ENCODE results near the gene FAM234B. TPM values are rescaled to one million over a fixed set of nuclear protein-coding genes. Genes with fewer than 3 reads are reported as not detected.

The FAM234B gene, protein sequence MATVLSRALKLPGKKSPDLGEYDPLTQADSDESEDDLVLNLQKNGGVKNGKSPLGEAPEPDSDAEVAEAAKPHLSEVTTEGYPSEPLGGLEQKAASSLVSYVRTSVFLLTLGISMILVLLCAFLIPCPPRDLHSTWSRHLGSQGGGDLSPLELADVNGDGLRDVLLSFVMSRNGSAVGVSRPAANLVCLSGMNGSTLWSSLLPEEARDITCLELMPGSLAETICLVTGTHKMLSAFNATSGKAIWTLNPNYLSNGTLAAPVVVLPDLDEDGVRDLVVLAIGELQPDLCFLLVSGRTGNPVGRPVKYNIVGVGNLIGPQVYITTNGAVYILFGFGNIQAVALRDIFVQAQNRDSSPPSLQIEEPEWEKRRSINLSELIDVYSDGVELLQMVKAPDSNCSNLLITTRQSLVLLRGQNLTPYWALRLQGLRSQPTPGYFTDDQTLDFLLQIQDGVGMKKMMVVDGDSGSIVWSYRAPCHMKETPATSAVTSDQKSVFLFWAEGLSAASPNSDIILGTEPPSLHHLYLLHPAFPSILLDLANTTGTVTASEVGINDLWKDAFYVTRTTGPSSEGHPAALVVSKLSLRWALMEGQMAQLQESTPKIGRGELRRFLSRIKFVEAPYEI
- total RNA-seq = 7.7 and 9.5 TPM in 2 replicates

DNA sequence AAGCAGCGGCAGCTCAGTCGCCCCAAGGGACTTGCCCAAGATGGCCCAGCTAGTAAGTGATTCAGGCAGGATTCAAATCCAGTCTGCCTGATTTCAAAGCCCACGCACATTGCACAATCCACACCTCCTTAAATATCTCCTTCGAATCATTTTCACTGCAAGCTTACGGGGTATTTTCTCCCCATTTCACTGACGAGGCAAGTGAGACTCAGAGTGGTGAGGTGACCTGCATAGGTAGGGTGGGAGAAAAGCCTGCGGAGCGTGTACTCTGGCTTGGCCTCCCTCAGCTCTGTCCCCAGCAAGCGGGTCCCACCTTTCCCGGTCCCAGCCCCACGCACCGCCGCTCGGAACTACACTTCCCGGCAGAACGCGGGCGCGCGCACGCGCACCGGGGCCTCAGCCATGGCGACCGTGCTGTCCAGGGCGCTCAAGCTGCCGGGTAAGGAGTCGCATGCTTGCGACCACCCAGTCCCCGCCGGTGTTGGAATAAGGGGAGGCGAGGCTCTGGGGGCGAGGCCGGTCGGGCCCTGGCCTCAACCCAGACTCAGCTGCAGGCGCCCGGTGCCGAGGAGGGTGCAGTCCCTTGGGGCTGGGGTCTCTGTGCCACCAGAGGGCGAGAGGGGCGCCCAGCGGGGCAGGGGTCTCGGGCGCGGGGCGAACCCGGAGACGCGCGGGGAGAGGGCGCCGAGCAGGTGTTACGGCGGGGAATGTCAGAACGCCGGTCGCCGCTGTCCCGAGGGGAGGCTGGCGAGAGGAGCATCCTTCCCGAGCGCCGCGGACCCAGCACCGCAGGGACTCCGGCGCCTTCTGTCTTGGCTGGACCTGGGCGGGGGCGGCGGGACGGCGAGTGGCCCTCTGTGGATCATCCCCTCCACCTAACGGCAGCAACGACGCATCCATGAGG is at the start of gene FAM234B:
TSS of gene FAM234B (plus strand) at position 380 of the 904 bp plus-strand sequence. CDS start at position 403, 23 bp downstream.

DNA sequence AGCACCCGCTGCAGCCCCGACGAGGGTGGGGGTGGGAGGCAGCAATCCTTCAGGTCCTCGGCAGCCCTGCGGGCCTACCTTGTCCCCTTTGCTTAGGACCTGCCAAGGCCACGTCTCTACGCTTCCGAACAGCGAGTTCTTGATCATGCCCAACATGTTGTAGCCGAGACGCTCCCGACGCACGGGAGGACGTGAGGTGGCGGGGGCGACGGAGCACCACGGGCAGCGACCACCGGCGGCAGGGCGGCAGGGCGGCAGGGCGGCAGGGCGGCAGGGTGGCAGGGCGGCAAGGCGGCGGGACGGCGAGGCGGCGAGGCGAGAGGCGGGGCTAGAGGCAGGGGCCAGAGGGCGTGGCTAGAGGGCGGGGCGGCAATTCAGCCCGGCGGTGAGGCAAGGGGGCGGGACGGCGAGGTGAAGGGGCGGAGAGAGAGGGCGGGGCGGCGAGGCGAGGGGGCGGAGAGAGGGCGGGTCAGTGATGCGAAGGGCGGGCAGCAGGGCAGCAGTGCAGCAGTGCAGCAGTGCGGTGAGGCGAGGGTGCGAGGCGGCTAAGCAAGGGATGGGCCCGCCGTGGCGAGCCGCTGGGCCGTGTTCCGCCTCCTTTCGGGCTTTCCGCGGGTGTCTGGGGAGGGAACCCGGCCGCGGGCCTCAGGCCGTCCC is 44.1 kb upstream of the FAM234B start, which contains the start of gene HEBP1:
TSS of gene HEBP1 (minus strand) at position 307 of the 657 bp plus-strand sequence. CDS start at position 156, 151 bp downstream.

DNA sequence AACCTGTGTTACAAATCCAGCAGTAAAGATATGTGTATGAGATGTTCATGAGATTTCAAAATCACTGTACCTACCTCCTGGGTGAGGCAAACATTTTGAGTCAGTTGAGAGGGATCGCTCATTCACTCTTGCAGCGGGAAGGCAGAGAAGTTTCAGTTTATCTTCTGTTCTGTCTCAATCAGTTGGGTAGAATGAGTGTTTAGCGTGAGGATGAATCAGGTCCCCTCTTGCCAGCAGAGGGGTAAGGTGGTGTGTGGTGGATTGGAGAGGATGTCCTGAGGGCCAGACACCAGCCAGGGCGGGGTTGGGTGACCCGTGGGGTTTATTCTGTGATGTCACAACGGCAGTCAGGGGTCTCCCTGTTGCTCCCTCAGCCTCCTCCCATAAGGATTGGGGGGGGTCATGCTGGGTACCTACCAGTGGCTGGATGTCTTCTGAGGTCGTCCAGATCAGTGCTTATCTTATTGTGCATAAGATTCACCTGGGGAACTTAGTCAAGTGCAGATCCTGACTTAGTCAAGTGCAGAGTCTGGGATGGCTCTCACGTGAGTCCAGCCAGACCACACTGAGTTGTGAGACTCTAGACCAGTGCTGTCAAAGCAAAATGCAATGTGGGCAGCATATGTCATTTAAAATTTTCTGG is 59.3 kb downstream of the FAM234B start, which contains the start of gene GSG1:
TSS of gene GSG1 (minus strand) at position 277 of the 643 bp plus-strand sequence. CDS start at position 122, 155 bp downstream.

Other genes with a start within 250 kb of the FAM234B start
- gene DDX47, start 231.0 kb upstream of the FAM234B start, total RNA-seq = 56.0 and 62.5 TPM in 2 replicates
- gene GPRC5A, start 152.8 kb upstream of the FAM234B start, total RNA-seq = 8.1 and 14.6 TPM in 2 replicates
- gene GPRC5D, start 92.2 kb upstream of the FAM234B start, total RNA-seq = not detected in 2 replicates
- 38.5 and 43.6 TPM in 2 replicates for gene HEBP1, start 44.1 kb upstream of the FAM234B start, total RNA-seq
- gene GSG1, start 59.3 kb downstream of the FAM234B start, total RNA-seq = 2.3 and 55.0 TPM in 2 replicates
- gene EMP1, start 152.3 kb downstream of the FAM234B start, total RNA-seq = 472 and 513 TPM in 2 replicates